ENCODE data around the gene ATAD3A.

GRCh38 chr1:1574721-1575537, 63.0 kb downstream of the ATAD3A start, which contains the start of gene SSU72:
- TF ChIP-seq MEF2A (IDR thresholded peaks at IDR 0.05; ENCODE audit: borderline replicate concordance, low read depth) (no peak), CTCF (IDR thresholded peaks at IDR 0.05) (no peak), NRF1 (IDR thresholded peaks at IDR 0.05; ENCODE audit: low read depth, low read length) (0 out of 2 replicates have a peak, but pooled peaks have one; percentile 11), GATA2 (CRISPR knock-in tag; IDR thresholded peaks at IDR 0.05) (no peak), MAX (IDR thresholded peaks at IDR 0.05; ENCODE audit: low read depth) (0 out of 2 replicates have a peak, but pooled peaks have one; percentile 32), REST (IDR thresholded peaks at IDR 0.05; ENCODE audit: low read depth, low read length) (0 out of 2 replicates have a peak, but pooled peaks have one; percentile 19), USF2 (IDR thresholded peaks at IDR 0.05; ENCODE audit: borderline replicate concordance, low read depth, low read length) (no peak)
